Mesenchymal stem cell (in vitro differentiated cells and primary cell): ENCODE data around the gene HOXB7.

ENCODE experiments used
- DNase-seq: peaks from one replicate; pipeline ENCODE4 v3.0.0-alpha.2; 2013
- H2AFZ ChIP-seq: one replicate; pipeline ENCODE4 v1.6.1; 2013; ENCODE audit warnings: low read depth, mild to moderate bottlenecking, control low read depth, inconsistent platforms, low read length, moderate library complexity
- H2AK5ac ChIP-seq: 2 replicates; pipeline ENCODE4 v1.6.1; 2013; ENCODE audit warnings: low read length, moderate library complexity, mild to moderate bottlenecking, inconsistent platforms; ENCODE audit not compliant: severe bottlenecking
- H2BK120ac ChIP-seq: one replicate; pipeline ENCODE4 v1.6.1; 2013; ENCODE audit warnings: low read depth, mild to moderate bottlenecking, inconsistent platforms, low read length, moderate library complexity
- H2BK12ac ChIP-seq, 2 experiments: one replicate each; pipeline ENCODE4 v1.6.1; 2013; ENCODE audit warnings: inconsistent platforms in 2 of 2, low read length in 2 of 2, mild to moderate bottlenecking in 2 of 2, moderate library complexity in 2 of 2, control low read depth in 1 of 2
- H2BK15ac ChIP-seq: one replicate; pipeline ENCODE4 v1.6.1; 2013; ENCODE audit warnings: mild to moderate bottlenecking, low read depth, inconsistent platforms; ENCODE audit not compliant: poor library complexity, severe bottlenecking
- H2BK5ac ChIP-seq: 2 replicates; pipeline ENCODE4 v1.6.1; 2013; ENCODE audit warnings: low read depth, mild to moderate bottlenecking, low read length, control low read depth, inconsistent platforms; ENCODE audit not compliant: poor library complexity, severe bottlenecking
- H3K14ac ChIP-seq, 2 experiments: one replicate each; pipeline ENCODE4 v1.6.1; 2013; ENCODE audit warnings: inconsistent platforms in 2 of 2, low read length in 2 of 2, control low read depth in 1 of 2, mild to moderate bottlenecking in 1 of 2, moderate library complexity in 1 of 2
- H3K18ac ChIP-seq, 2 experiments: one replicate each; pipeline ENCODE4 v1.6.1; 2013; ENCODE audit warnings: inconsistent platforms in 2 of 2, low read length in 2 of 2, control low read depth in 1 of 2, low read depth in 1 of 2, mild to moderate bottlenecking in 1 of 2
- H3K23ac ChIP-seq, 2 experiments: one replicate each; pipeline ENCODE4 v1.6.1; 2013; ENCODE audit warnings: inconsistent platforms in 2 of 2, low read length in 2 of 2, mild to moderate bottlenecking in 2 of 2, moderate library complexity in 2 of 2, control low read depth in 1 of 2
- H3K27ac ChIP-seq: 2 replicates; pipeline ENCODE4 v1.5.1; 2013; ENCODE audit warnings: mild to moderate bottlenecking, moderate library complexity, low read length, control low read depth, inconsistent platforms; ENCODE audit not compliant: poor library complexity, severe bottlenecking
- H3K27me3 ChIP-seq, 2 experiments: 2 replicates each; pipeline versions ENCODE4 v1.6.1 to v1.7.0; 2013; ENCODE audit warnings: low read length in 2 of 2, mild to moderate bottlenecking in 2 of 2, moderate library complexity in 2 of 2, control low read depth in 1 of 2, inconsistent platforms in 1 of 2; ENCODE audit not compliant: control insufficient read depth in 1 of 2, insufficient read depth in 1 of 2
- H3K36me3 ChIP-seq, 2 experiments: 2 replicates each; pipeline versions ENCODE4 v1.6.1 to v1.7.0; 2013; ENCODE audit warnings: low read length in 2 of 2, control low read depth in 1 of 2, inconsistent platforms in 1 of 2, low read depth in 1 of 2, mild to moderate bottlenecking in 1 of 2; ENCODE audit not compliant: insufficient read depth in 2 of 2, control insufficient read depth in 1 of 2
- H3K4ac ChIP-seq, 2 experiments: one replicate each; pipeline ENCODE4 v1.6.1; 2013; ENCODE audit warnings: inconsistent platforms in 2 of 2, low read length in 2 of 2, mild to moderate bottlenecking in 2 of 2, moderate library complexity in 2 of 2, control low read depth in 1 of 2, low read depth in 1 of 2
- H3K4me1 ChIP-seq: 2 replicates; pipeline ENCODE4 v1.6.1; 2013; ENCODE audit warnings: low read depth, low read length, control low read depth; ENCODE audit not compliant: control insufficient read depth, insufficient read depth
- H3K4me2 ChIP-seq: 2 replicates; pipeline ENCODE4 v1.6.1; 2013; ENCODE audit warnings: low read length, mild to moderate bottlenecking, inconsistent platforms; ENCODE audit not compliant: poor library complexity, severe bottlenecking
- H3K4me3 ChIP-seq, 2 experiments: 2 replicates each; pipeline versions ENCODE4 v1.5.1 to v1.7.0; 2013; ENCODE audit warnings: low read length in 2 of 2, mild to moderate bottlenecking in 2 of 2, control low read depth in 1 of 2, low read depth in 1 of 2; ENCODE audit not compliant: insufficient read depth in 1 of 2
- H3K79me1 ChIP-seq: replicated peaks from 2 replicates; pipeline ENCODE4 v1.6.1; 2013; ENCODE audit warnings: mild to moderate bottlenecking, control low read depth, low read length, inconsistent platforms; ENCODE audit not compliant: poor library complexity, severe bottlenecking
- H3K9ac ChIP-seq: 2 replicates; pipeline ENCODE4 v1.7.0; 2013; ENCODE audit warnings: mild to moderate bottlenecking, low read length, moderate library complexity
- H3K9me3 ChIP-seq: 2 replicates; pipeline ENCODE4 v1.7.0; 2013; ENCODE audit warnings: mild to moderate bottlenecking, low read length; ENCODE audit not compliant: control insufficient read depth
- H4K8ac ChIP-seq: one replicate; pipeline ENCODE4 v1.6.1; 2013; ENCODE audit warnings: inconsistent platforms, mild to moderate bottlenecking, low read length, moderate library complexity
- H4K91ac ChIP-seq: one replicate; pipeline ENCODE4 v1.6.1; 2013; ENCODE audit warnings: mild to moderate bottlenecking, low read length, inconsistent platforms
- WGBS: methylation state at CpG from one replicate; pipeline ENCODE4 v1.1.7; 2013; ENCODE audit warnings: mixed read lengths; 5-methylcytosine and 5-hydroxymethylcytosine counted together

HOXB7 gene

DNA sequence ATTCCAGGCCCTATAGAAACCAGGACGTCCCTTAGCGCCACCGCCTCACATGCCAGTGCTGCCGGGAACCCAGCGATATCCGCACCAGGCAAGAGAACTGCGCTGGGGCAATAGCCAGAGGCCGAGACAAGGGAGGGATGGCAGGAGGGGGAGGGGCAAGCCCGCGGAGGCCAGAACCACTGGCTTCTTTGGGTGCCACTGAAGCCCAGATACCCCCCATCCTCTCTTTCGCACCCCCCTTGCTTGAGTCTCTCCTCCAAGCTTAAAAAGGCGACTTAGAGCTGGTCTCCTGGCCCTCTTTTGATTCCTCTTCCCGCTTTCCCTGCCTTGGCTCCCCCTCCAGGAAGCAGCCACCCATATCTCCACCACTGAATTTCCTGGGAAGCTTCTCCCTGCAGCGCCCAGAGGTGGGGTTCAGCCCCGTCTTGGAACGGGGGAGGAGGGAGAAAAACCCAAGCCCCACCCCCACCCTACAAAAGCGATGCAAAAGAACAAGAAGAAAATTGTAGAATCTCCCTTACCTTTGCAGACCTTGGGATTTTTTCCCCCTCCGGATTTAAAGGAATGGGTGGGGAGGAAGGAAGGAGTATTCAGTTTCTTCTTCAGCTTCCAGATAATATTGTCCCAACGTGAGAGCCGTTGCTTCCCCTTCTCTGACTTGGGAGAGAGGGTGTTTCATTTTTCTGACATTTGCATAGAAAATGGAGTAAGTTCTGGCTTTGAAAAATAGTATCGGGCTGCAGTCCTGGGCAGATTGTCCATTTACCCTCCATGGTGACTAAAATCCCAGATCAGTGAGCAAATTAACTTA, 6.7 kb downstream of the HOXB7 start:
- H2BK5ac ChIP-seq, result peak overlapping the region; percentile 69
- peak overlapping the region; percentile 10 to 25 for H2BK12ac ChIP-seq
- peak; percentile 80 for DNase-seq
- peaks cover 5 to 13% of the 10 kb centered on the region in 2 experiments for H3K36me3 ChIP-seq
- peak overlapping the region; percentile 61 to 75 for H3K4ac ChIP-seq
- H3K14ac ChIP-seq, result peak overlapping the region; percentile 76 to 96
- peak overlapping the region in 1 of 2 experiments; percentile 54 for H3K23ac ChIP-seq
- no peak overlapping the region for H2AFZ ChIP-seq
- H3K27ac ChIP-seq, result peak overlapping the region; percentile 95
- H3K4me3 ChIP-seq, result peak overlapping the region; percentile 63 to 92
- H2AK5ac ChIP-seq, result peak overlapping the region; percentile 27
- H2BK120ac ChIP-seq, result peak overlapping the region; percentile 88
- peak overlapping the region; percentile 96 for H3K9ac ChIP-seq
- H3K79me1 ChIP-seq, result peaks cover 10% of the 10 kb centered on the region
- peak overlapping the region; percentile 91 for H3K4me2 ChIP-seq
- H3K4me1 ChIP-seq, result peaks cover 28% of the 10 kb centered on the region
- 0% methylated on average over 19 of the region's 21 CpGs for WGBS
- peak overlapping the region; percentile 80 for H2BK15ac ChIP-seq
- H4K8ac ChIP-seq, result no peak overlapping the region
- peaks cover 0 to under 1% of the 10 kb centered on the region in 2 experiments for H3K27me3 ChIP-seq
- peak overlapping the region; percentile 91 to 93 for H3K18ac ChIP-seq
- H3K9me3 ChIP-seq, result no peaks in the 10 kb centered on the region
- peak overlapping the region; percentile 71 for H4K91ac ChIP-seq

DNA sequence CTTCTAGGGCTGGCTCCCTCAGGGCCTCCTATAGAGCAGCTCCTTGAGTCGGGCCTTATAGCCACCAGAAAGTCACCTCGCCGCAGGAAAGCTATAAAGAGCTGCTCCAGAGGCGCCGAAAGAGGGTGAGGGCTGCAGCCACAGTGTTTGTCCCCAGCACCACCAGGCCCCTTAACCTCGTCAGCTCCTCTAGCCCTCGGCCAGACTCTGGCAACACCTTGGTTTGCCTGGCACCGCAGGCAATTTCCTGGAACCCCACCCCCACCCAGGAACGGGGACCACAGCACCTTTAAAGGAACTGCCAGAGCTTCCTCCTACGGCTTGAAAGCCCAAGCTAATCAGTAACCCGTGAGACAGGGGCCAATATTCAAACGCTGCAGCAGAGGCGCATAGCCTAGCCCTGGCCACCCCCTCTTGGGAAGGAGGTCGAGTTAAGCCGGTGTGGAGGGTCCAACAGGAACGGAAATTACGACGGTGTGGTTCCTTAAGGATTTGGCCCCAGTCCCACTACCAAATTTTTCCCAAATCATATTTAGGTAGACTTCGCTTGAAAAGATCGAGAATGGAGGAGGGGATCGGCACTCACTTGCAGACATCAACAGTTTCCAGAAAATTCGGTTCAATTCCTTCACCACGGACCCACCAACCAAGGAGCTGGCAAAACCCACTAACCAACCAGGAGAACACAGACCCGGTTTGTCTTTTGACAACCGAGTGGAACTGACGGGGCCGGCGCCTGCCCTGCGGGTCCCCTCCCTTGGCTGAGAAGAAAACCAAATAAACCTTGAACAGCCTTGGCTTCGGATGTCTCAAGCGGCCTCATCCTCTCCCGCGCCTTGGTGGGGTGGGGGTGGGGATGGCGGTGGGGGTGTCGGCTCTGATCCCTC, 9.0 kb downstream of the HOXB7 start:
- Histone ChIP-seq H2AK5ac (peak overlapping the region; percentile 57), H3K79me1 (peaks cover 4% of the 10 kb centered on the region), H3K14ac (peak overlapping the region; percentile 81 to 87), H3K4ac (peak overlapping the region in 1 of 2 experiments; percentile 13), H3K18ac (peak overlapping the region; percentile 71 to 78), H4K91ac (peak overlapping the region; percentile 65), H2BK15ac (no peak overlapping the region), H3K36me3 (peaks cover 0 to 3% of the 10 kb centered on the region in 2 experiments), H3K27ac (peak overlapping the region; percentile 68), H4K8ac (peak overlapping the region; percentile 56), H3K9me3 (no peaks in the 10 kb centered on the region), H3K4me3 (peak overlapping the region; percentile 61 to 92), H3K23ac (peak overlapping the region; percentile 37 to 94), H3K4me1 (peaks cover 24% of the 10 kb centered on the region), H2BK5ac (no peak overlapping the region), H2AFZ (no peak overlapping the region), H3K9ac (peak overlapping the region; percentile 96), H2BK120ac (peak overlapping the region; percentile 84), H2BK12ac (peak overlapping the region in 1 of 2 experiments; percentile 42), H3K4me2 (peak overlapping the region; percentile 91), H3K27me3 (no peaks in the 10 kb centered on the region)
- DNase-seq, result no peak
- whole genome bisulfite sequencing, result 2% methylated on average over 30 of the region's 35 CpGs

DNA sequence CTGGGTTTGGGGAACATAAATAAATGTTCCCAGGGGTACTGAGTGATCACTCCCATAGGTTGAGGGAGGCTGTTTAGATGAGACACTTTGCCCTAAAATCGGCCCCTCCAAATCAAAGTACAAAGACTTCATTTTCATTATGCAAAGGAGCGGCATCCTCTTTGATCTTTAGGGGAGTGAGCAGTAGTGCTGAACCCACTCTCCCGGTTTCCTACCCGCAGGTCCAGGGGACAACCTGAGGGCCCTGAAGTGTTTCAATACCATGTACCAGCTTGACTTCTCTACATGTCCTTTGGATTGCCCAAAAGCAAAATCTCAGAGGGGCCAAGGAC, 9.6 kb downstream of the HOXB7 start:
- Histone ChIP-seq H3K4me2 (peak overlapping the region; percentile 91), H4K8ac (no peak overlapping the region), H3K18ac (peak overlapping the region; percentile 71 to 78), H2BK12ac (no peak overlapping the region), H3K4ac (peak overlapping the region in 1 of 2 experiments; percentile 72), H3K36me3 (peaks cover 3 to 4% of the 10 kb centered on the region in 2 experiments), H3K4me3 (peak overlapping the region; percentile 61 to 92), H3K14ac (no peak overlapping the region), H4K91ac (no peak overlapping the region), H3K27me3 (no peaks in the 10 kb centered on the region), H3K23ac (peak overlapping the region in 1 of 2 experiments; percentile 14), H3K79me1 (no peaks in the 10 kb centered on the region), H3K4me1 (peaks cover 30% of the 10 kb centered on the region), H2BK5ac (no peak overlapping the region), H2BK15ac (no peak overlapping the region), H3K9ac (peak overlapping the region; percentile 96), H2AK5ac (peak overlapping the region; percentile 68), H2BK120ac (peak overlapping the region; percentile 84), H3K27ac (peak overlapping the region; percentile 68), H3K9me3 (no peaks in the 10 kb centered on the region), H2AFZ (no peak overlapping the region)
- DNase-seq, result no peak
- WGBS, result 0% methylated on average over 3 of the region's 4 CpGs
